ENCODE results near the gene TP73. TPM values are rescaled to one million over a fixed set of nuclear protein-coding genes. Genes with fewer than 3 reads are reported as not detected.

TP73 gene
- total RNA-seq, 1 experiment from 2014 or later = 2.6 TPM

GRCh38 chr1:3735027-3735681 lies 82.8 kb downstream of the TP73 start:
- Histone ChIP-seq H3K36me3 (ENCODE audit: low read depth, low read length) (peaks cover 28% of the 10 kb centered on the region), H2AFZ (ENCODE audit: low read length) (no peak overlapping the region), H3K4me3 (ENCODE audit: low read length) (no peak overlapping the region), H3K27ac (ENCODE audit: low read length) (no peak overlapping the region), H3K9me2 (replicated peaks; ENCODE audit: low read length) (no peaks in the 10 kb centered on the region), H3K9ac (ENCODE audit: low read length) (no peak overlapping the region), H3F3A (ENCODE audit: low read length, unreplicated experiment) (no peaks in the 10 kb centered on the region), H4K20me1 (ENCODE audit: low read length) (no peaks in the 10 kb centered on the region), H3K4me2 (ENCODE audit: low read length) (no peak overlapping the region), H3K79me2 (ENCODE audit: low read length) (no peaks in the 10 kb centered on the region), H3K9me3 (ENCODE audit: low read length) (no peaks in the 10 kb centered on the region), H3K27me3 (ENCODE audit: low read length) (no peaks in the 10 kb centered on the region), H3K4me1 (ENCODE audit: insufficient read depth, low read length) (no peaks in the 10 kb centered on the region)
- ATAC-seq (no peak), DNase-seq (no peak)
- no TSS peak for BruUV-seq (replicated peaks)
- POLR2A ChIA-PET (ENCODE audit: unreplicated experiment) = no interaction called here
- intact Hi-C loops (cut with micrococcal nuclease) = no loop called here
- CTCF ChIA-PET = no interaction called here
- TF ChIP-seq, protein P1, sequence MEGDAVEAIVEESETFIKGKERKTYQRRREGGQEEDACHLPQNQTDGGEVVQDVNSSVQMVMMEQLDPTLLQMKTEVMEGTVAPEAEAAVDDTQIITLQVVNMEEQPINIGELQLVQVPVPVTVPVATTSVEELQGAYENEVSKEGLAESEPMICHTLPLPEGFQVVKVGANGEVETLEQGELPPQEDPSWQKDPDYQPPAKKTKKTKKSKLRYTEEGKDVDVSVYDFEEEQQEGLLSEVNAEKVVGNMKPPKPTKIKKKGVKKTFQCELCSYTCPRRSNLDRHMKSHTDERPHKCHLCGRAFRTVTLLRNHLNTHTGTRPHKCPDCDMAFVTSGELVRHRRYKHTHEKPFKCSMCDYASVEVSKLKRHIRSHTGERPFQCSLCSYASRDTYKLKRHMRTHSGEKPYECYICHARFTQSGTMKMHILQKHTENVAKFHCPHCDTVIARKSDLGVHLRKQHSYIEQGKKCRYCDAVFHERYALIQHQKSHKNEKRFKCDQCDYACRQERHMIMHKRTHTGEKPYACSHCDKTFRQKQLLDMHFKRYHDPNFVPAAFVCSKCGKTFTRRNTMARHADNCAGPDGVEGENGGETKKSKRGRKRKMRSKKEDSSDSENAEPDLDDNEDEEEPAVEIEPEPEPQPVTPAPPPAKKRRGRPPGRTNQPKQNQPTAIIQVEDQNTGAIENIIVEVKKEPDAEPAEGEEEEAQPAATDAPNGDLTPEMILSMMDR (conservative IDR thresholded peaks at IDR 0.05; ENCODE audit: low read depth, low read length) = no peak
- TF ChIP-seq EZH2phosphoT487 (IDR thresholded peaks at IDR 0.05; ENCODE audit: borderline replicate concordance, low read length) (no peak), EZH2 (IDR thresholded peaks at IDR 0.05; ENCODE audit: low read length, unreplicated experiment) (no peak)

GRCh38 chr1:3735688-3736087 lies 83.4 kb downstream of the TP73 start:
- no peak for ATAC-seq
- no peak overlapping the region for H3K4me3 ChIP-seq (ENCODE audit: low read length)
- no peaks in the 10 kb centered on the region for H3F3A ChIP-seq (ENCODE audit: low read length, unreplicated experiment)
- H3K79me2 ChIP-seq (ENCODE audit: low read length) = no peaks in the 10 kb centered on the region
- POLR2A ChIA-PET (ENCODE audit: unreplicated experiment) = no interaction called here
- H4K20me1 ChIP-seq (ENCODE audit: low read length) = no peaks in the 10 kb centered on the region
- H3K9ac ChIP-seq (ENCODE audit: low read length) = no peak overlapping the region
- BruUV-seq (replicated peaks) = no TSS peak
- no peak for DNase-seq
- H2AFZ ChIP-seq (ENCODE audit: low read length) = no peak overlapping the region
- no peaks in the 10 kb centered on the region for H3K9me2 ChIP-seq (replicated peaks; ENCODE audit: low read length)
- no peak overlapping the region for H3K27ac ChIP-seq (ENCODE audit: low read length)
- H3K9me3 ChIP-seq (ENCODE audit: low read length) = no peaks in the 10 kb centered on the region
- intact Hi-C loops (cut with micrococcal nuclease) = no loop called here
- peaks cover 28% of the 10 kb centered on the region for H3K36me3 ChIP-seq (ENCODE audit: low read depth, low read length)
- CTCF ChIA-PET = no interaction called here
- H3K4me1 ChIP-seq (ENCODE audit: insufficient read depth, low read length) = no peaks in the 10 kb centered on the region
- H3K4me2 ChIP-seq (ENCODE audit: low read length) = no peak overlapping the region
- H3K27me3 ChIP-seq (ENCODE audit: low read length) = no peaks in the 10 kb centered on the region
- TF ChIP-seq, protein P1 (conservative IDR thresholded peaks at IDR 0.05; ENCODE audit: low read depth, low read length) = no peak
- no peak for TF ChIP-seq EZH2phosphoT487 (IDR thresholded peaks at IDR 0.05; ENCODE audit: borderline replicate concordance, low read length)
- TF ChIP-seq EZH2 (IDR thresholded peaks at IDR 0.05; ENCODE audit: low read length, unreplicated experiment) = no peak

- Histone ChIP-seq H3K9ac (ENCODE audit: low read length) (no peak overlapping the region), H3K27me3 (ENCODE audit: low read length) (no peaks in the 10 kb centered on the region), H3K9me2 (replicated peaks; ENCODE audit: low read length) (no peaks in the 10 kb centered on the region), H3K4me2 (ENCODE audit: low read length) (no peak overlapping the region), H3K27ac (ENCODE audit: low read length) (no peak overlapping the region), H2AFZ (ENCODE audit: low read length) (no peak overlapping the region), H4K20me1 (ENCODE audit: low read length) (no peaks in the 10 kb centered on the region), H3K4me3 (ENCODE audit: low read length) (no peak overlapping the region), H3K9me3 (ENCODE audit: low read length) (no peaks in the 10 kb centered on the region), H3K4me1 (ENCODE audit: insufficient read depth, low read length) (no peaks in the 10 kb centered on the region), H3F3A (ENCODE audit: low read length, unreplicated experiment) (no peaks in the 10 kb centered on the region), H3K36me3 (ENCODE audit: low read depth, low read length) (peaks cover 28% of the 10 kb centered on the region), H3K79me2 (ENCODE audit: low read length) (no peaks in the 10 kb centered on the region)
- intact Hi-C loops (cut with micrococcal nuclease) = no loop called here
- ChIA-PET POLR2A (ENCODE audit: unreplicated experiment) (no interaction called here), CTCF (no interaction called here)
- ATAC-seq (no peak), DNase-seq (no peak)
- BruUV-seq (replicated peaks) = no TSS peak
- TF ChIP-seq, protein P1 (conservative IDR thresholded peaks at IDR 0.05; ENCODE audit: low read depth, low read length) = no peak
- TF ChIP-seq EZH2phosphoT487 (IDR thresholded peaks at IDR 0.05; ENCODE audit: borderline replicate concordance, low read length) (no peak), EZH2 (IDR thresholded peaks at IDR 0.05; ENCODE audit: low read length, unreplicated experiment) (no peak)
These were observed 83.8 kb downstream of the TP73 start for GRCh38 chr1:3736131-3736561.

All from PC-3 (cell line).